ENCODE data around the gene PAPLN. TPM values are rescaled to one million over a fixed set of nuclear protein-coding genes. Genes with fewer than 3 reads are reported as not detected.

Gene PAPLN
- total and polyA plus RNA-seq, 2 of the 13 experiments (the other 11 are each of a cell fraction or from before 2014, with no cell fraction given), result not detected

DNA sequence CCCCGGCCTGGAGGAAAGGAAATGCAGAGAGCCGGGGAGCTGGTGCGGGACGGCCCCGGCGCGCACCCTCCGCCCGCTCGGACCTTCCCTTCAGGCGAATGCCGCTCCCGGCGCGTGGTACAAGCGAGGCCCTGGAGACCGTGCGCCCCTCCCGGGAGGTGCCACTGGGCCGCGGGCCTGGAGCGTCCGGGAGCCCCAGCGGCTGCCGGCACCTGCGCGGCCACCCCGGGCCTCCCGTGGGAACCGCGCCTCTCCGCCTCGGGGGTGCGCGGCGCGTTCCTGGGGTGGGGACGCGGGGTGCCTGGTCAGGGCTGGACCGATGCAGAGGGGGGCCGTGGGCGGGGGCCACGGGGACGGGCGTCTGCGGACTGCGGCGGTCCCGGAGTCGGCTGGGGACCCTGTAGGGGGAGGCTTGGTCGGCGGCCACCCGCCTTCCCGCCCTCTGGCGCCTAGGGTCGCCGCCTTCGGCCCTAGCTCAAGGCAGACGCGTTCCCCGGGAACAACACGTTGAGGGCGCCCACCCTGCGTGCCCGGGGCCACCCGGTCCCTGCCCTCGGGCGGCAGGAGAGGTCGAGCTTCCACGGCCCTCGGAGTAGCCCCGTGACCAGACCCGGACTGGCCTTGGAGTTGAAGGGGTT, 599 bp downstream of the PAPLN start (continued):
- TF ChIP-seq TBX2 (CRISPR knock-in tag; IDR thresholded peaks at IDR 0.05; ENCODE audit: borderline replicate concordance) (peak; percentile 22; the same call in 1 of the 2 replicates), ZC3H13 (CRISPR knock-in tag; IDR thresholded peaks at IDR 0.05) (no peak), ZNF274 (CRISPR knock-in tag; IDR thresholded peaks at IDR 0.05) (no peak)
- TF ChIP-seq, protein P1, sequence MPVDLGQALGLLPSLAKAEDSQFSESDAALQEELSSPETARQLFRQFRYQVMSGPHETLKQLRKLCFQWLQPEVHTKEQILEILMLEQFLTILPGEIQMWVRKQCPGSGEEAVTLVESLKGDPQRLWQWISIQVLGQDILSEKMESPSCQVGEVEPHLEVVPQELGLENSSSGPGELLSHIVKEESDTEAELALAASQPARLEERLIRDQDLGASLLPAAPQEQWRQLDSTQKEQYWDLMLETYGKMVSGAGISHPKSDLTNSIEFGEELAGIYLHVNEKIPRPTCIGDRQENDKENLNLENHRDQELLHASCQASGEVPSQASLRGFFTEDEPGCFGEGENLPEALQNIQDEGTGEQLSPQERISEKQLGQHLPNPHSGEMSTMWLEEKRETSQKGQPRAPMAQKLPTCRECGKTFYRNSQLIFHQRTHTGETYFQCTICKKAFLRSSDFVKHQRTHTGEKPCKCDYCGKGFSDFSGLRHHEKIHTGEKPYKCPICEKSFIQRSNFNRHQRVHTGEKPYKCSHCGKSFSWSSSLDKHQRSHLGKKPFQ (CRISPR knock-in tag; IDR thresholded peaks at IDR 0.05; ENCODE audit: insufficient replicate concordance), result no peak
- TF ChIP-seq, protein P2, sequence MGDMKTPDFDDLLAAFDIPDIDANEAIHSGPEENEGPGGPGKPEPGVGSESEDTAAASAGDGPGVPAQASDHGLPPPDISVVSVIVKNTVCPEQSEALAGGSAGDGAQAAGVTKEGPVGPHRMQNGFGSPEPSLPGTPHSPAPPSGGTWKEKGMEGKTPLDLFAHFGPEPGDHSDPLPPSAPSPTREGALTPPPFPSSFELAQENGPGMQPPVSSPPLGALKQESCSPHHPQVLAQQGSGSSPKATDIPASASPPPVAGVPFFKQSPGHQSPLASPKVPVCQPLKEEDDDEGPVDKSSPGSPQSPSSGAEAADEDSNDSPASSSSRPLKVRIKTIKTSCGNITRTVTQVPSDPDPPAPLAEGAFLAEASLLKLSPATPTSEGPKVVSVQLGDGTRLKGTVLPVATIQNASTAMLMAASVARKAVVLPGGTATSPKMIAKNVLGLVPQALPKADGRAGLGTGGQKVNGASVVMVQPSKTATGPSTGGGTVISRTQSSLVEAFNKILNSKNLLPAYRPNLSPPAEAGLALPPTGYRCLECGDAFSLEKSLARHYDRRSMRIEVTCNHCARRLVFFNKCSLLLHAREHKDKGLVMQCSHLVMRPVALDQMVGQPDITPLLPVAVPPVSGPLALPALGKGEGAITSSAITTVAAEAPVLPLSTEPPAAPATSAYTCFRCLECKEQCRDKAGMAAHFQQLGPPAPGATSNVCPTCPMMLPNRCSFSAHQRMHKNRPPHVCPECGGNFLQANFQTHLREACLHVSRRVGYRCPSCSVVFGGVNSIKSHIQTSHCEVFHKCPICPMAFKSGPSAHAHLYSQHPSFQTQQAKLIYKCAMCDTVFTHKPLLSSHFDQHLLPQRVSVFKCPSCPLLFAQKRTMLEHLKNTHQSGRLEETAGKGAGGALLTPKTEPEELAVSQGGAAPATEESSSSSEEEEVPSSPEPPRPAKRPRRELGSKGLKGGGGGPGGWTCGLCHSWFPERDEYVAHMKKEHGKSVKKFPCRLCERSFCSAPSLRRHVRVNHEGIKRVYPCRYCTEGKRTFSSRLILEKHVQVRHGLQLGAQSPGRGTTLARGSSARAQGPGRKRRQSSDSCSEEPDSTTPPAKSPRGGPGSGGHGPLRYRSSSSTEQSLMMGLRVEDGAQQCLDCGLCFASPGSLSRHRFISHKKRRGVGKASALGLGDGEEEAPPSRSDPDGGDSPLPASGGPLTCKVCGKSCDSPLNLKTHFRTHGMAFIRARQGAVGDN (CRISPR knock-in tag; IDR thresholded peaks at IDR 0.05), result peak; percentile 53

DNA sequence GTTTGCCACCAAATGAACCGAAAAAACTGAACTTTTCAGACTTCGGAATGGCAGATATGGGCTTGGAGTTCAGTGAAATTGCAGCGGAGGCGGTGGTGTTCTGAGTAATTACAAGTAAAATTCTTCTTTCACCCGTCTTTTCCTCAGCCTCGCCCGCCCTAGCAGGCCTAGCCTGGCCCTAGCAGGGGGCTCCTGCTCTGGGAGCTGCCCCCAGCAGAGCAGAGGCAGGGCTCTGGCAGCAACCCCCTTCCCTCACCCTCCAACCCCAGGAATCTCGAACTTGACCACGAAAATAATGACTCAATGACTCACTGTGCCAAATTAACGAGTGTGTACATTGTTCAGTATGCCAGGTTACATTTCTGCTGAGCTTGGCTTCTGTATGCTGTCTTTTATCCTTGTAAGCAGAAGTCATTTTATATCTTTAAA, 1.1 kb downstream of the PAPLN start:
- Histone ChIP-seq H3K4me2 (ENCODE audit: low read depth, low read length) (peak overlapping the region; percentile 92), H3K79me2 (ENCODE audit: insufficient read depth, low read length) (no peaks in the 10 kb centered on the region), H3K9me3 (ENCODE audit: low read length) (no peaks in the 10 kb centered on the region), H2AFZ (ENCODE audit: low read length) (no peak overlapping the region), H3K9ac (ENCODE audit: insufficient read depth, low read depth, low read length) (peak overlapping the region; percentile 34; the same call in 1 of the 2 replicates), H3K4me3 (replicated peaks in 1 of 3; ENCODE audit: insufficient read depth in 1 of 3, low read depth in 2 of 3, low read length in 3 of 3) (peak overlapping the region; percentile 54 to 73 (median 66)), H3K27ac (ENCODE audit: extremely low read length, insufficient read depth, low read length) (no peak overlapping the region), H3K4me1 (ENCODE audit: insufficient read depth, low read length) (peaks cover 26% of the 10 kb centered on the region), H4K20me1 (ENCODE audit: insufficient read depth, low read length) (no peaks in the 10 kb centered on the region), H3K27me3 (ENCODE audit: control insufficient read depth in 1 of 2, insufficient read depth in 2 of 2, low read length in 2 of 2) (peaks cover 19 to 81% of the 10 kb centered on the region in 2 experiments), H3K36me3 (replicated peaks in 1 of 2; ENCODE audit: control insufficient read depth in 1 of 2, insufficient read depth in 2 of 2, low read length in 2 of 2) (no peaks in the 10 kb centered on the region)
- in situ Hi-C loops (cut with HindIII; ENCODE audit: extremely low pct_ligation_motif_present, low pct_unique_long_range_greater_than_20kb) (no loop called here), intact Hi-C loops (cut with micrococcal nuclease; ENCODE audit: unreplicated experiment) (loop anchor here (10.0 kb wide), 1 partner anchor 46 kb away; no protein-coding TSS in a partner anchor)
- 5% methylated on average over 10 of the region's 10 CpGs for WGBS (ENCODE audit: low lambda C conversion rate)
- FAIRE-seq, result peak; percentile 36
- peak; percentile 47 for DNase-seq (ENCODE audit: low spot score)
- ChIA-PET CTCF (ENCODE audit: low intra/inter-chr PET ratio, low total read pairs) (no interaction called here), POLR2A (no interaction called here)
- ATAC-seq, result peak; percentile 43
- no TSS peak for BruUV-seq (replicated peaks)
- TF ChIP-seq FOXJ3 (CRISPR knock-in tag; IDR thresholded peaks at IDR 0.05; ENCODE audit: borderline replicate concordance), result no peak
- TF ChIP-seq ZNF101 (CRISPR knock-in tag; IDR thresholded peaks at IDR 0.05; ENCODE audit: borderline replicate concordance, low read depth), result no peak
- TF ChIP-seq, protein P3, sequence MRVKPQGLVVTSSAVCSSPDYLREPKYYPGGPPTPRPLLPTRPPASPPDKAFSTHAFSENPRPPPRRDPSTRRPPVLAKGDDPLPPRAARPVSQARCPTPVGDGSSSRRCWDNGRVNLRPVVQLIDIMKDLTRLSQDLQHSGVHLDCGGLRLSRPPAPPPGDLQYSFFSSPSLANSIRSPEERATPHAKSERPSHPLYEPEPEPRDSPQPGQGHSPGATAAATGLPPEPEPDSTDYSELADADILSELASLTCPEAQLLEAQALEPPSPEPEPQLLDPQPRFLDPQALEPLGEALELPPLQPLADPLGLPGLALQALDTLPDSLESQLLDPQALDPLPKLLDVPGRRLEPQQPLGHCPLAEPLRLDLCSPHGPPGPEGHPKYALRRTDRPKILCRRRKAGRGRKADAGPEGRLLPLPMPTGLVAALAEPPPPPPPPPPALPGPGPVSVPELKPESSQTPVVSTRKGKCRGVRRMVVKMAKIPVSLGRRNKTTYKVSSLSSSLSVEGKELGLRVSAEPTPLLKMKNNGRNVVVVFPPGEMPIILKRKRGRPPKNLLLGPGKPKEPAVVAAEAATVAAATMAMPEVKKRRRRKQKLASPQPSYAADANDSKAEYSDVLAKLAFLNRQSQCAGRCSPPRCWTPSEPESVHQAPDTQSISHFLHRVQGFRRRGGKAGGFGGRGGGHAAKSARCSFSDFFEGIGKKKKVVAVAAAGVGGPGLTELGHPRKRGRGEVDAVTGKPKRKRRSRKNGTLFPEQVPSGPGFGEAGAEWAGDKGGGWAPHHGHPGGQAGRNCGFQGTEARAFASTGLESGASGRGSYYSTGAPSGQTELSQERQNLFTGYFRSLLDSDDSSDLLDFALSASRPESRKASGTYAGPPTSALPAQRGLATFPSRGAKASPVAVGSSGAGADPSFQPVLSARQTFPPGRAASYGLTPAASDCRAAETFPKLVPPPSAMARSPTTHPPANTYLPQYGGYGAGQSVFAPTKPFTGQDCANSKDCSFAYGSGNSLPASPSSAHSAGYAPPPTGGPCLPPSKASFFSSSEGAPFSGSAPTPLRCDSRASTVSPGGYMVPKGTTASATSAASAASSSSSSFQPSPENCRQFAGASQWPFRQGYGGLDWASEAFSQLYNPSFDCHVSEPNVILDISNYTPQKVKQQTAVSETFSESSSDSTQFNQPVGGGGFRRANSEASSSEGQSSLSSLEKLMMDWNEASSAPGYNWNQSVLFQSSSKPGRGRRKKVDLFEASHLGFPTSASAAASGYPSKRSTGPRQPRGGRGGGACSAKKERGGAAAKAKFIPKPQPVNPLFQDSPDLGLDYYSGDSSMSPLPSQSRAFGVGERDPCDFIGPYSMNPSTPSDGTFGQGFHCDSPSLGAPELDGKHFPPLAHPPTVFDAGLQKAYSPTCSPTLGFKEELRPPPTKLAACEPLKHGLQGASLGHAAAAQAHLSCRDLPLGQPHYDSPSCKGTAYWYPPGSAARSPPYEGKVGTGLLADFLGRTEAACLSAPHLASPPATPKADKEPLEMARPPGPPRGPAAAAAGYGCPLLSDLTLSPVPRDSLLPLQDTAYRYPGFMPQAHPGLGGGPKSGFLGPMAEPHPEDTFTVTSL (CRISPR knock-in tag; IDR thresholded peaks at IDR 0.05; ENCODE audit: borderline replicate concordance), result 0 out of 2 replicates have a peak, but pooled peaks have one; percentile 21
- TF ChIP-seq RARA (CRISPR knock-in tag; IDR thresholded peaks at IDR 0.05), result peak; percentile 29; the same call in 1 of the 2 replicates
